Measurements from ENCODE around the gene SLC52A3.

The SLC52A3 gene

DNA sequence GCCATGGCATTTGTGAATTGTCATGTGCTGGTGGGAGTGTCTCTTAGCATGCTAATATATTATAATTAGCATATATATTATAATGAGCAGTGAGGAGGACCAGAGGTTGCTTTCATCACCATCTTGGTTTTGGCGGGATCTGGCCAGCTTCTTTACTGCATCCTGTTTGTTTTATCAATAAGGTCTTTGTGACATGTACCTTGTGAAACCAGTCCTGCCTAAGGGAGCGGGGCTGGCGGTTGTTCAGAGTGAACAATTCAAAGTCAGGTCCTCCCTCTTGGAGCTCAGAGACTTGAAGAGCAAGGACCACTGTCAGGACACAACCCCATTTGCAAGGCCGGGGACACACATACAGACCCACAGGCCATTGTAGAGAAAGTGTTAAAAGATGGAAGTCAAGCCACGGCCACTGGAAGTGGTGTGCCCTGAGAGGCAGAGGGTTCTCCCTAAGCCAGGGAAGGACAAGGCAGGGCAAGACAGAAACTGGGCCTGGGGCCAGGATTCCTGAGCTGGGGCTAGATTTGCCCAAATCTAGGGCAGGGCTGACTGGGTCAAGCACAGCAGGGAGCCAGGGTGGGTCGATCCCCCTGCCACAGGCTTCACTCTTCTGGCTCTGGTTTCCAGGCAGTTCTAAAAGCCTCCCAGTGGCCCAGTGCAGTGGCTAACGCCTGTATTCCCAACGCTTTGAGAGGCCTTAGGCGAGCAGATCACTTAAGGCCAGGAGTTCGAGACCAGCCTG is 14.2 kb downstream of the SLC52A3 start:
- Mint-ChIP-seq H3K4me3 (no peak overlapping the region), H3K9me3 (no peaks in the 10 kb centered on the region), H3K27me3 (peaks cover 16 to 20% of the 10 kb centered on the region in 2 donors), H3K36me3 (no peaks in the 10 kb centered on the region), H3K4me1 (no peaks in the 10 kb centered on the region), H3K27ac (no peak overlapping the region)
- no peak for ATAC-seq (replicated peaks)
- no peak for DNase-seq

DNA sequence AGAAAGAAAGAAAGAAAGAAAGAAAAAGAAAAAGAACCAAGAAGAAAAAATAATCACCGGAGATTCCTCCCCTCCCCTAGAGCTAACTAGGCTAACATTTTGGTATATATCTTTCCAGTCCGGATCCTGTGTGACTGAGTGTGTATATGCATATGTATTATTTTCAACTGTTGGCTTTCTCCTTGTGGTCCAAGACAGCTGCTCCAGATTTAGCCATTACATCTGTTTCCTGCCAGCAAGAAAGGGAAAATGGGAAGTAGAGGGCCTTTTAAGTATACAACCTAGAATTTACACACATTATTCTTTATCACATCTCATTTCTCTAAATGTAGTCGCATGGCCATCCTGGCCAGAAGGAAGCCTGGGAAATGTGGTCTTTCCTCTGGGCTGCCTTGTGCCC is 15.2 kb downstream of the SLC52A3 start:
- Mint-ChIP-seq H3K4me3 (no peak overlapping the region), H3K27ac (no peak overlapping the region), H3K36me3 (no peaks in the 10 kb centered on the region), H3K9me3 (no peaks in the 10 kb centered on the region), H3K4me1 (no peaks in the 10 kb centered on the region), H3K27me3 (peaks cover 20 to 25% of the 10 kb centered on the region in 2 donors)
- ATAC-seq (replicated peaks) (no peak), DNase-seq (no peak)

DNA sequence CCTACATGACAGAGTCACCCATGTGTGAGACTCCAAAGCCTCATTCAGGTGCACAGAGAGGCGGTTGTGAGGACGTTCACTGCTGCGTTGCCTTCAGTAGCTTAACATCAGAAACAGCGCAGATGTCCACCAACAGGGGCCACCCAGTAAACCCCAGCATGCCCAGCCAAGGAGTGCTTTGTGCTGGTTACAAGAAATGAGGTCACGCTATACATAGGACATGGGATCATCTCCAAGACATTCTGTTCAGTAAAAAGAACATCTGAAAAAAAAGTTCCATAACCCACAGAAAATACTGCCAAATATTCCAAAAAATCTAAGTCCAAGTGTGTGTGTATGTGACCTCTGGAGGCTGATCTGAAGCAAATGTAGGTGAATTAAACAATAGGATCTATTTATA is 16.0 kb downstream of the SLC52A3 start:
- H3K27me3 Mint-ChIP-seq, result peaks cover 14 to 25% of the 10 kb centered on the region in 2 donors
- H3K4me1 Mint-ChIP-seq, result no peaks in the 10 kb centered on the region
- H3K27ac Mint-ChIP-seq, result no peak overlapping the region
- no peaks in the 10 kb centered on the region for H3K36me3 Mint-ChIP-seq
- no peaks in the 10 kb centered on the region for H3K9me3 Mint-ChIP-seq
- no peak for ATAC-seq (replicated peaks)
- DNase-seq, result no peak
- H3K4me3 Mint-ChIP-seq, result no peak overlapping the region

DNA sequence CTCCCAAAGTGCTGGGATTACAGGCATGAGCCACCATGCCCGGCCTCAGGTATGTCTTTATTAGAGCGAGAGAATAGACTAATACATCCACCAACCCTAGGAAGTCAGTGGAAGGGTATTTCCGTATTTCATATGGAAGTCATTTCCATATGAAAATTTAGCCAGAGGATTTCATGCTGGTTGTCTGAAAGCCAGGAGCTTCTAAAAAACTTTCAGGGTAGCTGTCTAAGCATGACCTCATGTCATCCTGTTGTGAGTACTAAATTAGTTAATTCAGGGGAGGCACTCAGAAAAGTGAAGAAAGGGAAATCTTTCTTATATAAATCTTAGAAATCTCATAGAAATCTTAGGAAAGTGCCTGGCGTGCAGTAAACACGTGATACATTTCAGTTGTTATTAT is 16.5 kb downstream of the SLC52A3 start:
- ATAC-seq (replicated peaks) (no peak), DNase-seq (no peak)
- H3K4me1 Mint-ChIP-seq, result no peaks in the 10 kb centered on the region
- H3K36me3 Mint-ChIP-seq, result no peaks in the 10 kb centered on the region
- H3K27me3 Mint-ChIP-seq, result peaks cover 14 to 25% of the 10 kb centered on the region in 2 donors
- no peak overlapping the region for H3K27ac Mint-ChIP-seq
- no peak overlapping the region for H3K4me3 Mint-ChIP-seq
- no peaks in the 10 kb centered on the region for H3K9me3 Mint-ChIP-seq

DNA sequence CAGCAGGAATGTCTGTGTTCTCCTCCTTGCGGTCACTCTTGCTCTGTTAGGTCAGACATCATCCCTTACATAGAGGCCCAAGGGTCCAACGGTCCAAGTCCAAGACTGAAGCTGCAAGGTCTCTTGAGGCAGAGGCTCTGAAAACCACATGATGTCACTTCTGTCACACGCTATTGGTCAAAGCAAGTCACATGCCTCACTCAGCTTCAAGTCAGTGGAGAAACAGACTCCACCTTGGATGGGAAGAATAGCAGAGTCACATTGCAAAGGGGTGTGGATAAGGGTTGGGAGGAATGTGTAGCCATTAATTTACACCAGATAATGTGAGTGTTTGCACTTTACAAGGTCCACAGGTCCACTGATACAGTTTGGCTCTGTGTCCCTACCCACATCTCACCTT is 17.5 kb downstream of the SLC52A3 start:
- Mint-ChIP-seq H3K27me3 (peaks cover 7 to 17% of the 10 kb centered on the region in 2 donors), H3K36me3 (no peaks in the 10 kb centered on the region), H3K4me3 (no peak overlapping the region), H3K4me1 (no peaks in the 10 kb centered on the region), H3K27ac (no peak overlapping the region), H3K9me3 (peaks cover 1 to 2% of the 10 kb centered on the region in 2 donors)
- DNase-seq (no peak), ATAC-seq (replicated peaks) (no peak)

DNA sequence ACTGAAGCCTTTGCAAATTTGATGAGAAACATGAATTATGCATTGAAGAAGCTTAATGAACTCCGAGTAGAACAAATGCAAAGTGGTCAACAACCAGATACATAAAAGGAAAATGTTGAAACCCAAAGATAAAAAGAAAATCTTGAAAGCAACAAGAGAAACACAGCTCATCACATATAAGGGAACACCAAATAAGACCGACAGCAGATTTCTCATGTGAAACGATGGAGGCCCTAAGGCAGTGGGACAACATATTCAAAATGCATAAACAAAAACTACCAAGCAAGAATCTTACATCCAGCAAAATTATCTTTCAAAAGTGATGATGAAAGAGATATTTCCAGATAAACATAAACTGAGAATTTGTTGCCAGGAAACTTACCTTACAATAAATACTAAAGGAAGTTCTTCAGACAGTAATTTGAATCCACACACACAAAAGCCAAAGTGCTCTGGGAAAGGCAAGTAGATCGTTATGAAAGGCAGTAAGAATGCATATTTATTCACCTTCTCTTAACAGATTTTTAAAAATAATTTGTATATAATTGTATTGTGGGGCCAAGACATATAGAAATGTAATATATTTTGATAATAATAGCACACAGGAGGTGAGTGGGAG is 22.5 kb downstream of the SLC52A3 start:
- H3K27ac Mint-ChIP-seq, result no peak overlapping the region
- DNase-seq (no peak), ATAC-seq (replicated peaks) (no peak)
- peaks cover 26 to 28% of the 10 kb centered on the region in 2 donors for H3K27me3 Mint-ChIP-seq
- H3K36me3 Mint-ChIP-seq, result peaks cover 4 to 5% of the 10 kb centered on the region in 2 donors
- H3K9me3 Mint-ChIP-seq, result peaks cover 13 to 18% of the 10 kb centered on the region in 2 donors
- H3K4me3 Mint-ChIP-seq, result no peak overlapping the region
- H3K4me1 Mint-ChIP-seq, result no peaks in the 10 kb centered on the region

DNA sequence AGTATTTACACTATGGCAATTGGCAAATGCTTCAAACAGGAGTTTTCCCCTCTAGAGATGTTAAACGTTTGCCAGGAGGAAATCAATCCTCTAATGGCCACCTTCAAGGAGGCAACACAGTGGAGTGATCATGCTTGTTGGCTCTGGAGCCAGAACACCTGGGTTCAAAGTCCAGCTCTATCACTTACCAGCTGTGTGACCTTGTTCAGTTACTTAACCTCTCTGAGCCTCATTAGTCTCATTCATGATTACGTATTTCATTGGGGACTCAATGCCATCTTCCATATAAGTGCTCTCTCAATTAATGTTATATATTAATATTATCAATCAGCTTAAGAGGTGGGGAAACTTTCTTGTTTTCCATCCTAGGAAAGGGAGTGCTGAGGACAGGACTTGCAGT is 26.1 kb downstream of the SLC52A3 start:
- peaks cover 28 to 40% of the 10 kb centered on the region in 2 donors for H3K27me3 Mint-ChIP-seq
- no peak for ATAC-seq (replicated peaks)
- no peak for DNase-seq
- peaks cover 13 to 18% of the 10 kb centered on the region in 2 donors for H3K9me3 Mint-ChIP-seq
- no peak overlapping the region for H3K27ac Mint-ChIP-seq
- peaks cover 4 to 5% of the 10 kb centered on the region in 2 donors for H3K36me3 Mint-ChIP-seq
- H3K4me3 Mint-ChIP-seq, result no peak overlapping the region
- H3K4me1 Mint-ChIP-seq, result no peaks in the 10 kb centered on the region

DNA sequence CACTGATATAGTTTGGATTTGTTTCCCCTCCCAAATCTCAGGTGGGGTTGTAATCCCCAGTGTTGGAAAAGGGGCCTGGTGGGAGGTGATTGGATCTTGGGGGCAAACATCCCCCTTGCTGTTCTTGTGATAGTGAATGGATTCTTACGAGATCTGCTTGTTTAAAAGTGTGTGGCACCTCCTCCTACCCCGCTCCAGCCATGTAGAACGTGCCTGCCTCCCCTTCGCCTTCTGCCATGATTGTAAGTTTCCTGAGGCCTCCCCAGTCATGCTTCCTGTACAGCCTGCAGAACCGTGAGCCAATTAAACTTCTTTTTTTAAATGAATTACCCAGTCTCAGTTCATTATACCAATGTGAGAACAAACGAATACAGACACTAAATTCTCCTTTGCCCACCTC is 26.7 kb downstream of the SLC52A3 start:
- no peak overlapping the region for H3K27ac Mint-ChIP-seq
- H3K4me3 Mint-ChIP-seq, result no peak overlapping the region
- peaks cover 13 to 18% of the 10 kb centered on the region in 2 donors for H3K9me3 Mint-ChIP-seq
- no peak for DNase-seq
- peaks cover 28 to 40% of the 10 kb centered on the region in 2 donors for H3K27me3 Mint-ChIP-seq
- no peaks in the 10 kb centered on the region for H3K4me1 Mint-ChIP-seq
- no peak for ATAC-seq (replicated peaks)
- peaks cover 4 to 5% of the 10 kb centered on the region in 2 donors for H3K36me3 Mint-ChIP-seq

DNA sequence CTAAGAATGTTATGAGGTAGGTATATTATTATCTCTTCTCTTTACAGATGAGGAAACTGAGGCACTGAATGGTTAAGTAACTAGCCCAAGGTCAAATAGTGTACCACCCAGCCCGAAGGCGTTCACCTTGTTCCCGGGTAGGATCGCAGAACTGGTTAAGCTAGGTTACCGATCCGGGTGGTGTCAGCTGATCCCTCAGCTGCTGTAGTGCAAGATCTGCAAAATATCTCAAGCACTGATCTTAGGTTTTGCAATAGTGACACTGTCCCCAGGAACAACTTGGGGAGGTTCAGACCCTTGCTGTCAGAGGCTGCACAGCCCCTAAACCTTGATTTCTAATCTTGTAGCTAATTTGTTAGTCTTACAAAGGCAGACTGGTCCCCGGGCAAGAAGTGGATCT is 28.1 kb downstream of the SLC52A3 start:
- Mint-ChIP-seq H3K27ac (no peak overlapping the region), H3K4me1 (no peaks in the 10 kb centered on the region), H3K27me3 (peaks cover 28 to 40% of the 10 kb centered on the region in 2 donors)

DNA sequence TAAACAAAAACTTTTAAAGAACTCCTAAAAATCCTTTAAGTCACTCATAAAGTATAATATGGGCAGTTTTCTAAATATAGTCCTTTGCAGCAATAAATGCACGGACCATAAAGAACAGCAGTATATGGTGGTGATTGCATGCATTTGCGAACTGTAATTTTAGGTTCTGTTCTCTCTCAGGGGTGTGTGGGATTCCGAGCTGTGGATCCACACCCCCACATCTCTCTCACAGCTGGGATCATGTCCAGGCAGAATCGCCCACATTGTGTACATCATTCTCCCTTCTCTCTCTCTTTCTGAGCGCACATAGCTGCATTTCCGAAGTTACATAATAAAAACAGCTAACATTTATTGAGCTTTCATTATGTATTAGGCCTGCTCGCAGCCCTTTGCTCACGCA is 28.6 kb downstream of the SLC52A3 start:
- no peak for ATAC-seq (replicated peaks)
- Mint-ChIP-seq H3K4me3 (no peak overlapping the region), H3K36me3 (peaks cover 0 to 3% of the 10 kb centered on the region in 2 donors), H3K4me1 (no peaks in the 10 kb centered on the region), H3K27ac (no peak overlapping the region), H3K9me3 (peaks cover 2 to 10% of the 10 kb centered on the region in 2 donors), H3K27me3 (peaks cover 28 to 40% of the 10 kb centered on the region in 2 donors)
- no peak for DNase-seq

More for the DNA sequence above, 28.1 kb downstream of the SLC52A3 start:
- Mint-ChIP-seq H3K36me3 (peaks cover under 1 to 4% of the 10 kb centered on the region in 2 donors), H3K4me3 (no peak overlapping the region), H3K9me3 (peaks cover 6 to 12% of the 10 kb centered on the region in 2 donors)
- DNase-seq, result no peak
- no peak for ATAC-seq (replicated peaks)

DNA sequence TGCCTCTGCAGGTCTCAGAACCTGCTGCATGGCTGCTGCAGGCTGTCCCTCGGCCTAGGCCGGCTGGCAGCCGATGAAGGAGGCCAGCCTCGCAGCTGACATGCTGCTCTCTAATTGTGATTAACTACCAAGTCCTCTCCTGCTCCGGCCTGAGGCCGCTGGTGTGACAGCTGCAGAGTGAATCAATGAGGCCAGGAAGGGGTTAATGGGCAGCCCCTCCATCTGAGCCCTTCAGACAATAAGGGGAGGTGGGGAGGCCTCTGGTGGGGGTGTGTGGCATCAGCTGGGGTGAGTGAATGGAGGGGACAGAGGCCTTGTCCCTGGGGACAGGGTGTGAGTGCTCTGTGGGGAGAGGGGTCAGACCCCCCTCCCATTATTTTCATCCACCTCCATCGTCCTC is 34.4 kb downstream of the SLC52A3 start:
- peaks cover 0 to 4% of the 10 kb centered on the region in 2 donors for H3K36me3 Mint-ChIP-seq
- ATAC-seq (replicated peaks), result no peak
- H3K4me1 Mint-ChIP-seq, result no peaks in the 10 kb centered on the region
- H3K9me3 Mint-ChIP-seq, result peaks cover 0 to 1% of the 10 kb centered on the region in 2 donors
- no peak overlapping the region for H3K4me3 Mint-ChIP-seq
- H3K27ac Mint-ChIP-seq, result no peak overlapping the region
- no peak for DNase-seq
- peaks cover 35 to 50% of the 10 kb centered on the region in 2 donors for H3K27me3 Mint-ChIP-seq

DNA sequence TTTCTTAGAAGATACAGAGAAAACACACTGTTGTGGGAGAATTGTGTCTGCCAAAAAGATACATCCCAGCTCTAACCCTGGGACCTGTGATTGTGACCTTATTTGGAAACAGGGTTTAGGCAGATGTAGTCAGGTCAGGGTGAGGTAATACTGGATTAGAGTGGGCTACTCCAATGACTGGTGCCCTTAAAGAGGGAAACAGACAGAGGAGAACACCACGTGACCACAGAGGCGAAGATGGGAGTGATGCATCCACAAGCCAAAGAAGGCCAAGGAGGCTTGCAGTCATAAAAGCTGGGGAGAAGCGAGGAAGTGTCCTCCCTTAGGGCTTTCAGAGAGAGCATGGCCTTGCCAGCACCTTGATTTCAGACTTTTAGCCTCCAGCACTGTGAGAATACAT is 35.6 kb downstream of the SLC52A3 start:
- Mint-ChIP-seq H3K36me3 (peaks cover 0 to 4% of the 10 kb centered on the region in 2 donors), H3K27ac (no peak overlapping the region), H3K4me1 (peaks cover 0 to 4% of the 10 kb centered on the region in 2 donors), H3K27me3 (peaks cover 36 to 52% of the 10 kb centered on the region in 2 donors), H3K4me3 (no peak overlapping the region), H3K9me3 (peaks cover 0 to 1% of the 10 kb centered on the region in 2 donors)
- ATAC-seq (replicated peaks) (no peak), DNase-seq (no peak)

DNA sequence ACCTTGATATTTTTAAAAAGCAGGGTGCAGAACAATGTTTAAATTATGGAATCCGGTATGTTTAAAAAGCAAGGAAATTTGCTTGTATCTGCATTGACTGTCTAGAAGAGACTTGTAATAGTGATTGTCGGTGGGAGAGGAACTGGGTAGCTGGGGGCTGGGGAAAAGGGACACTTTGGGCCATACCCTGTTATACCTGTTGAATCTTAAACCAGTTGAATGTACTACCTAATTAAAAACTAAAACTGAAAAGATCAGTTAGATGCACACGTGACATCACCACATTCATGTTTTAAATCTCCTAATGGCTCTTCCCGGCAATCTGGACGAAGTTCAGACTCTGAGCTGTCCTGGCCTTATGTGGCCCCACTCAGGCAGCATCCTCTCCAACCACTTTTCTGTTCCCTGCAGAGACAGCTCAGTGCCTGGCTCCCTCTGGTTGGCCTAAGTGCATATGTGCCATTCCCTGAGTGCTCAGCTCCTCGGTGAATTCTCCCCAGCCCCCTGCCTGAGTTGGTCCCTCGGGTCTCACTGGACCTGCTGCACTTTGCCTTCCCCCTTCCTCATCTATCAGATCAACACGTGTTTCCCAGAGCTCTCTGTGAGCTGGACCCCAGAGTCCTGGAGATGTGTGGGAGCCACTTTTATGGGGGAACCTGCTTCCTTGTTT is 36.3 kb downstream of the SLC52A3 start:
- H3K4me1 Mint-ChIP-seq, result peaks cover 0 to 4% of the 10 kb centered on the region in 2 donors
- H3K9me3 Mint-ChIP-seq, result peaks cover 0 to 1% of the 10 kb centered on the region in 2 donors
- DNase-seq, result no peak
- no peak overlapping the region for H3K4me3 Mint-ChIP-seq
- ATAC-seq (replicated peaks), result no peak
- peaks cover 0 to 4% of the 10 kb centered on the region in 2 donors for H3K36me3 Mint-ChIP-seq
- no peak overlapping the region for H3K27ac Mint-ChIP-seq
- H3K27me3 Mint-ChIP-seq, result peaks cover 39 to 55% of the 10 kb centered on the region in 2 donors

DNA sequence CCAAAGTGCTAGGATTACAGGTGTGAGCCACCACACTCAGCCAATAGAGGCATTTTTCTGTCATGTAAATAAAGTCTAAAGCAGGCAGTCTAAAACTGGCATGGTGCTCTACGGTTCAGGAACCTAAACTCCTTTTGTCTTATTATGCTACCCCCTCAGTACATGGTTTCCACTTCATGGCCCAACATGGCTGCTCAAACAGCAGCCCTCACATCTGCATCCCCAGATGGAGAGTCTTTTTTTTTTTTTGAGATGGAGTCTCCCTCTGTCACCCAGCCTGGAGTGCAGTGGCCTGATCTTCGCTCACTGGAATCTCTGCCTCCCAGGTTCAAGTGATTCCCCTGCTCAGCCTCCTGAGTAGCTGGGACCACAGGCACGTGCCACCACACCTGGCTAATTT is 38.3 kb downstream of the SLC52A3 start:
- Mint-ChIP-seq H3K9me3 (peaks cover 0 to 1% of the 10 kb centered on the region in 2 donors), H3K4me3 (no peak overlapping the region), H3K27me3 (peaks cover 51 to 67% of the 10 kb centered on the region in 2 donors), H3K27ac (no peak overlapping the region), H3K4me1 (peaks cover 0 to 4% of the 10 kb centered on the region in 2 donors), H3K36me3 (peaks cover 0 to 4% of the 10 kb centered on the region in 2 donors)
- ATAC-seq (replicated peaks) (no peak), DNase-seq (no peak)
